Stimulated activated memory B cell treated with anti-CD40 and anti-IgM and Interleukin-4, amounts not matched to agents 10 μg/mL and 1 μg/mL and 100 μg/mL, for 72 hours (primary cell): ENCODE data around the gene JARID2.
A peak's percentile ranks its signal among the peaks of the same experiment; 100 is the strongest.

ENCODE experiments used
- ATAC-seq: fragments of 150-1000 bp; cut with Tn5 transposase; 2 replicates; pipeline ENCODE4 v1.10.0; 2021
- H3K27ac Mint-ChIP-seq: one replicate; pipeline ENCODE4 v1.8.0; 2022; ENCODE audit warnings: mild to moderate bottlenecking, mixed read lengths
- H3K27me3 Mint-ChIP-seq: one replicate; pipeline ENCODE4 v1.8.0; 2022; ENCODE audit warnings: mixed read lengths
- H3K36me3 Mint-ChIP-seq: one replicate; pipeline ENCODE4 v1.8.0; 2022; ENCODE audit warnings: mixed read lengths
- H3K4me1 Mint-ChIP-seq: one replicate; pipeline ENCODE4 v1.8.0; 2022; ENCODE audit warnings: mixed read lengths
- H3K4me3 Mint-ChIP-seq: one replicate; pipeline ENCODE4 v1.8.0; 2022; ENCODE audit warnings: mild to moderate bottlenecking, moderate library complexity, mixed read lengths
- H3K9me3 Mint-ChIP-seq: one replicate; pipeline ENCODE4 v1.8.0; 2022; ENCODE audit warnings: mixed read lengths

Gene JARID2

GRCh38 chr6:15301179-15302006 lies 55.5 kb downstream of the JARID2 start:
- Mint-ChIP-seq H3K27me3 (no peaks in the 10 kb centered on the region), H3K27ac (peak overlapping the region; percentile 83), H3K9me3 (no peaks in the 10 kb centered on the region), H3K36me3 (no peaks in the 10 kb centered on the region), H3K4me3 (no peak overlapping the region), H3K4me1 (peaks cover 80% of the 10 kb centered on the region)
- no peak for ATAC-seq

- peak overlapping the region; percentile 41 for H3K27ac Mint-ChIP-seq
- no peaks in the 10 kb centered on the region for H3K36me3 Mint-ChIP-seq
- no peak for ATAC-seq
Observed at GRCh38 chr6:15303162-15303919, 57.5 kb downstream of the JARID2 start.

GRCh38 chr6:15303920-15304291 lies 58.0 kb downstream of the JARID2 start:
- Mint-ChIP-seq H3K4me1 (peaks cover 79% of the 10 kb centered on the region), H3K27ac (peak overlapping the region; percentile 41), H3K9me3 (no peaks in the 10 kb centered on the region)

More at GRCh38 chr6:15303162-15303919, 57.5 kb downstream of the JARID2 start:
- no peaks in the 10 kb centered on the region for H3K27me3 Mint-ChIP-seq
- H3K9me3 Mint-ChIP-seq = no peaks in the 10 kb centered on the region
- H3K4me1 Mint-ChIP-seq = peaks cover 77% of the 10 kb centered on the region
- H3K4me3 Mint-ChIP-seq = no peak overlapping the region

GRCh38 chr6:15304337-15305042 lies 58.6 kb downstream of the JARID2 start:
- peak overlapping the region; percentile 56 for H3K27ac Mint-ChIP-seq
- no peaks in the 10 kb centered on the region for H3K27me3 Mint-ChIP-seq
- no peak for ATAC-seq
- H3K36me3 Mint-ChIP-seq = no peaks in the 10 kb centered on the region
- no peaks in the 10 kb centered on the region for H3K9me3 Mint-ChIP-seq
- peaks cover 79% of the 10 kb centered on the region for H3K4me1 Mint-ChIP-seq
- no peak overlapping the region for H3K4me3 Mint-ChIP-seq

More at GRCh38 chr6:15303920-15304291, 58.0 kb downstream of the JARID2 start:
- H3K36me3 Mint-ChIP-seq = no peaks in the 10 kb centered on the region
- no peak for ATAC-seq
- no peak overlapping the region for H3K4me3 Mint-ChIP-seq
- H3K27me3 Mint-ChIP-seq = no peaks in the 10 kb centered on the region

- peaks cover 79% of the 10 kb centered on the region for H3K4me1 Mint-ChIP-seq
- no peaks in the 10 kb centered on the region for H3K36me3 Mint-ChIP-seq
- H3K9me3 Mint-ChIP-seq = no peaks in the 10 kb centered on the region
- ATAC-seq = no peak
- H3K27ac Mint-ChIP-seq = peak overlapping the region; percentile 56
- H3K4me3 Mint-ChIP-seq = peak overlapping the region; percentile 36
- no peaks in the 10 kb centered on the region for H3K27me3 Mint-ChIP-seq
Observed at GRCh38 chr6:15305496-15305895, 59.6 kb downstream of the JARID2 start.

GRCh38 chr6:15305909-15306308 lies 60.0 kb downstream of the JARID2 start:
- ATAC-seq = no peak
- H3K27ac Mint-ChIP-seq = peak overlapping the region; percentile 56
- H3K4me3 Mint-ChIP-seq = peak overlapping the region; percentile 36
- H3K36me3 Mint-ChIP-seq = no peaks in the 10 kb centered on the region
- H3K4me1 Mint-ChIP-seq = peaks cover 78% of the 10 kb centered on the region
- no peaks in the 10 kb centered on the region for H3K27me3 Mint-ChIP-seq
- H3K9me3 Mint-ChIP-seq = no peaks in the 10 kb centered on the region

- H3K4me3 Mint-ChIP-seq = peak overlapping the region; percentile 62
- no peaks in the 10 kb centered on the region for H3K27me3 Mint-ChIP-seq
- H3K36me3 Mint-ChIP-seq = no peaks in the 10 kb centered on the region
- H3K4me1 Mint-ChIP-seq = peaks cover 79% of the 10 kb centered on the region
- no peaks in the 10 kb centered on the region for H3K9me3 Mint-ChIP-seq
- H3K27ac Mint-ChIP-seq = peak overlapping the region; percentile 56
- ATAC-seq = peak; percentile 53
Observed at GRCh38 chr6:15308435-15309213, 62.8 kb downstream of the JARID2 start.

- no peak overlapping the region for H3K4me3 Mint-ChIP-seq
- H3K27ac Mint-ChIP-seq = peak overlapping the region; percentile 56
- peaks cover 76% of the 10 kb centered on the region for H3K4me1 Mint-ChIP-seq
- no peaks in the 10 kb centered on the region for H3K36me3 Mint-ChIP-seq
- ATAC-seq = no peak
- no peaks in the 10 kb centered on the region for H3K27me3 Mint-ChIP-seq
- no peaks in the 10 kb centered on the region for H3K9me3 Mint-ChIP-seq
Observed at GRCh38 chr6:15309611-15310283, 63.9 kb downstream of the JARID2 start.

- Mint-ChIP-seq H3K27me3 (no peaks in the 10 kb centered on the region), H3K4me3 (no peak overlapping the region), H3K9me3 (no peaks in the 10 kb centered on the region), H3K27ac (no peak overlapping the region), H3K4me1 (peaks cover 71% of the 10 kb centered on the region), H3K36me3 (no peaks in the 10 kb centered on the region)
- ATAC-seq = no peak
Observed at GRCh38 chr6:15310680-15311079, 64.8 kb downstream of the JARID2 start.

GRCh38 chr6:15312500-15312899 lies 66.6 kb downstream of the JARID2 start:
- no peak for ATAC-seq
- H3K4me3 Mint-ChIP-seq = peak overlapping the region; percentile 0

GRCh38 chr6:15313367-15313766 lies 67.5 kb downstream of the JARID2 start:
- Mint-ChIP-seq H3K4me1 (peaks cover 79% of the 10 kb centered on the region), H3K4me3 (peak overlapping the region; percentile 42), H3K27me3 (no peaks in the 10 kb centered on the region), H3K9me3 (no peaks in the 10 kb centered on the region), H3K27ac (peak overlapping the region; percentile 3), H3K36me3 (no peaks in the 10 kb centered on the region)
- ATAC-seq = no peak

More at GRCh38 chr6:15312500-15312899, 66.6 kb downstream of the JARID2 start:
- Mint-ChIP-seq H3K27ac (peak overlapping the region; percentile 3), H3K36me3 (no peaks in the 10 kb centered on the region), H3K4me1 (peaks cover 79% of the 10 kb centered on the region), H3K9me3 (no peaks in the 10 kb centered on the region), H3K27me3 (no peaks in the 10 kb centered on the region)

- no peaks in the 10 kb centered on the region for H3K36me3 Mint-ChIP-seq
- no peaks in the 10 kb centered on the region for H3K9me3 Mint-ChIP-seq
- H3K27me3 Mint-ChIP-seq = no peaks in the 10 kb centered on the region
- H3K27ac Mint-ChIP-seq = peak overlapping the region; percentile 78
- H3K4me1 Mint-ChIP-seq = peaks cover 81% of the 10 kb centered on the region
- H3K4me3 Mint-ChIP-seq = no peak overlapping the region
- ATAC-seq = no peak
Observed at GRCh38 chr6:15316754-15317153, 70.9 kb downstream of the JARID2 start.

GRCh38 chr6:15317251-15317650 lies 71.4 kb downstream of the JARID2 start:
- Mint-ChIP-seq H3K4me3 (peak overlapping the region; percentile 41), H3K27me3 (no peaks in the 10 kb centered on the region), H3K4me1 (peaks cover 81% of the 10 kb centered on the region), H3K36me3 (no peaks in the 10 kb centered on the region), H3K9me3 (no peaks in the 10 kb centered on the region), H3K27ac (peak overlapping the region; percentile 78)
- ATAC-seq = peak; percentile 52
